Epithelial cell of esophagus (primary cell): ENCODE data around the gene ZRANB2.
A peak's percentile ranks its signal among the peaks of the same experiment; 100 is the strongest.

ENCODE experiments used
- DNase-seq: peaks from one replicate; pipeline ENCODE4 v3.0.0; 2010; ENCODE audit warnings: low read depth
- H3K4me3 ChIP-seq: 2 replicates; pipeline ENCODE4 v1.5.1; 2011; ENCODE audit warnings: mild to moderate bottlenecking, low read length, control low read depth
- TF ChIP-seq, protein P1 (sequence below): IDR thresholded peaks from 2 replicates; pipeline ENCODE4 v1.5.1; 2011; ENCODE audit warnings: low read depth, mild to moderate bottlenecking, low read length, control low read depth, inconsistent platforms; ENCODE audit not compliant: insufficient read depth; ENCODE audit errors: missing control alignments

Gene ZRANB2

DNA sequence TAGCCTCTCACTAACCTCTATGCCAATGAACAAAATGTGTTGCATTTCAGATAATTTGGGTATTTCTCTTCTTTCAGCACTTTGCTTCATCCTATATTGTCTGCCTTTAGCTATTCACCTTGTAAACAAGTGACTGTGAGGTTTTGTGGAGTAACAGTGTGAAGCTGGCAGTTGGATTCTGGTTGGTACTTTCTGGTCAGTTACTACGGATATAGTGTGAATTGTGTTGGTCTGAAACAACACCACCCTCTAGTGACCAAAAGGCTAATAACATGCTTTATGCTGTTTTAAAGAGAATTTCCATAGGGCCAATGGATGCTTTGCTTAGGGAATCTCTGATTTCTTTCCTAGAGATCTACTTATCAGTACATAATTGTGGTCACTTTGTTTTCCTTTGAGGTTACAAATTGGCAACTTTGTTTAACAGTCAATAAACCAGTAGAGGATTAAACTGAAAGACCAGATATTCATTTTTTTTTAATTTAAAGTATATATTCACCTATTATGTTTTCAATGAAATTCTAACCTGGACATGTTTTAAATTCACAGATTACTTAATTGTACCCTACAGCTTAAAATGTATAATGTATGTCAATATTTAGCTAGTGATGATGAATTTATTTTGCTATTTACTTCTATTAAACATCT is 30.8 kb downstream of the ZRANB2 start:
- no peak overlapping the region for H3K4me3 ChIP-seq
- TF ChIP-seq, protein P1, sequence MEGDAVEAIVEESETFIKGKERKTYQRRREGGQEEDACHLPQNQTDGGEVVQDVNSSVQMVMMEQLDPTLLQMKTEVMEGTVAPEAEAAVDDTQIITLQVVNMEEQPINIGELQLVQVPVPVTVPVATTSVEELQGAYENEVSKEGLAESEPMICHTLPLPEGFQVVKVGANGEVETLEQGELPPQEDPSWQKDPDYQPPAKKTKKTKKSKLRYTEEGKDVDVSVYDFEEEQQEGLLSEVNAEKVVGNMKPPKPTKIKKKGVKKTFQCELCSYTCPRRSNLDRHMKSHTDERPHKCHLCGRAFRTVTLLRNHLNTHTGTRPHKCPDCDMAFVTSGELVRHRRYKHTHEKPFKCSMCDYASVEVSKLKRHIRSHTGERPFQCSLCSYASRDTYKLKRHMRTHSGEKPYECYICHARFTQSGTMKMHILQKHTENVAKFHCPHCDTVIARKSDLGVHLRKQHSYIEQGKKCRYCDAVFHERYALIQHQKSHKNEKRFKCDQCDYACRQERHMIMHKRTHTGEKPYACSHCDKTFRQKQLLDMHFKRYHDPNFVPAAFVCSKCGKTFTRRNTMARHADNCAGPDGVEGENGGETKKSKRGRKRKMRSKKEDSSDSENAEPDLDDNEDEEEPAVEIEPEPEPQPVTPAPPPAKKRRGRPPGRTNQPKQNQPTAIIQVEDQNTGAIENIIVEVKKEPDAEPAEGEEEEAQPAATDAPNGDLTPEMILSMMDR = peak; percentile 79
- peak; percentile 77 for DNase-seq

DNA sequence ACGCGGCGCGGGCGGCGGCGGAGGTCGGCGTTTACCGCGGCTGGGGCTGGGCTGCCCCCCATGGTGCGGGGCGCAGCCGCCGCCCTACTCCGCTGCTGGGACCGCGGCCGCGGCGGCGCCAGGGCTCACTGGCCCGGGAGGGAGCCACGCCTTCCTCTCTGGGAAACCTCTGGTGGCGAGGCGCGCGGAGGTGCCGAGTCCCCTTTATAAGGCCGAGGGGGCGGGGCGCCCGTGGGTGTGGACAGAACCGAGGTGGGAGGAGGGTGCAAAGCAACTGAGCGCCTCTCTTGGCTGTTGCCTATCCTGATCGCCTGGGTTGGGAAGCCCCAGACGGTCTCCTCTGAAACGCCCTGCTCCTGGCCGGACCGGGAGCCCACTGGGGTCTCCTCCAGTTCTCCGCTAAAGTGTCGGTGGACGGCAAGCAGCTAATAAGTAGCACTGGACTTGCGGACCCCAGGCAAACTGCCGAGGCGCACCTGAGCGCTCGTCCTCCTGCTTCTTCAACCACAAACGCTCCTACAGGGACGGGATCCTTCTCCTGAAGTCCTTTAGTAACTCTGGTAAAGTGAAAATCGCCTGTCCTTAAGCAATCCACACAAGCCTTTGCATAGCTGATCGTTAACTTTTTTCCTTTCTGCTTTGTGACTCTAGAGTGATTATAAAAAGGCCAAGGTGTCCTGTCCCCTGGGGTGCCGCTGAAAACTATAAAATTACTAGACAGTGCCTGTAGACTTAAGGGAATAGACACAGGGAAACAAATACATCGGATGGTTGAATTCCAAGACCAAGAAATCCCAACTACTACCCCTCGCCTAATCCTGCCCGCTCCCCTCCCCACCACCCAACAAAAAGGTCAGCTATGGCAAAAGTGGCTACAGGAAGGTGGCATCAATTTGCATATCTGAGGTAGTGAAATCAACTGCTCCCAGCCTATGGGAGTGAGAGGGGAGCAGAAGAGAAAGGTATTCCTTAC is 32.9 kb downstream of the ZRANB2 start, which contains the start of gene PTGER3:
PTGER3 (minus strand) TSS at position 182 of the 973 bp plus-strand sequence. CDS start 239 bp downstream, outside the sequence.
- peak; percentile 41 for DNase-seq
- H3K4me3 ChIP-seq = peak within 1 kb of the TSS; percentile 23
- TF ChIP-seq, protein P1 = no peak

DNA sequence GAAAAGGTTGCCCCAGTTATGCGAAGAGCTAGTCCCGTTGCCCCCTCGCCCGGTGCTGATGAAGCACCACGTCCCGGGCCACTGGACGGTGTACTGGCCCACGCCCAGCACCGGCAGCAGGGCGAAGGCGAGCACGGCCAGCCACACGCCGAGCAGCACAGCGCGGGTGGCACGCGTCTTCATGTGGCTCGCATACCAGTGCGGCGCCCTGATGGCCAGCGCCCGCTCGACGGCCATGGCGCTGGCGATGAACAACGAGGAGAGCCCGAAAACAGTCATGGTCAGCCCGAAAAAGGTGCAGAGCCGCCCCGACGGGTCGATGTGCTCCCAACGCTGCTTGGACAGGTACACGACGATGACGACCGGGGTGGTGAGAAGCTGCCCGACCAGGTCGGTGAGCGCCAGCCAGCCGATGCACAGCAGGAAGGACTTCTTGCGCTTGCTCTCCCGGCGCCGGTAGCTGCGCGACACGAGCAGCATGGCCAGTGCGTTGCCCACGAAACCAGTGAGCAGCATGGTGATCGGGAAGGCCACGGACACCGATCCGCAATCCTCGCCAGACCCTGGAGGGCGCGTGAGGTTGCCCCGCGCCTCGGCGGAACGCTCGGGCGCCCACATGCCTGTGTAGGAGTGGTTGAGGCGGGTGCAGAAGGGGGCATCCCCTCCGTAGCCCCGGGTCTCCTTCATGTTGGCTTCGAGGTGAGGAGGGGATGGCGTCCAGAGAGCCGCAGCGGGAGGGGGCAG is 33.8 kb downstream of the ZRANB2 start:
- TF ChIP-seq, protein P1 = no peak
- H3K4me3 ChIP-seq = peak overlapping the region; percentile 23
- DNase-seq = peak; percentile 23

DNA sequence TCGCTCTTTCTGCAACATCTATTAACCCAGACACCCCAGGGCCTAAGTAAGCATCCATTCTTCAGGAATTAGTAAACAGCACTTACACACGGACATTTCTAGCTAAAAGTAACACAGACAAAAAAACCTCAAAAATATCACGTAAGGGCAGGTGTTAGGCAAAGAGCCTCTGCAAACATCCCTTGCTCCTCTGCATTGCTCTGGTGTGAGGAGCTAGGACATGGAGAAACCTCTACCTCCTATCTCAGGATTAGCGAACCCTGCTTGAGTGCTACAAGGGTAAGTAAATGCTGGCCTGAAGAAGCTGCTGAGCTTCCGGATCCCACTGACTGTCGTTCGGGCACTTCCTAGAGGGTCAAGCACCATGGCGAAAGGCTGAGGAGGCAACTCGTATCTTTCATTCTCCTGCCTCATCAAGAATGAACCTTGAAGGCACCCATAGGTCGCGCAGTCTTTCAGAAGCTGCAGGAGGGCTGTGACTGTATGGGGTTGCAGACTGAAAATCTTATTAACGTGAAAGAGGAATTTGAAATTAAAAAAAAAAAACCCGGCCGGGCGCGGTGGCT is 35.3 kb downstream of the ZRANB2 start:
- TF ChIP-seq, protein P1 = no peak
- no peak overlapping the region for H3K4me3 ChIP-seq
- DNase-seq = no peak

DNA sequence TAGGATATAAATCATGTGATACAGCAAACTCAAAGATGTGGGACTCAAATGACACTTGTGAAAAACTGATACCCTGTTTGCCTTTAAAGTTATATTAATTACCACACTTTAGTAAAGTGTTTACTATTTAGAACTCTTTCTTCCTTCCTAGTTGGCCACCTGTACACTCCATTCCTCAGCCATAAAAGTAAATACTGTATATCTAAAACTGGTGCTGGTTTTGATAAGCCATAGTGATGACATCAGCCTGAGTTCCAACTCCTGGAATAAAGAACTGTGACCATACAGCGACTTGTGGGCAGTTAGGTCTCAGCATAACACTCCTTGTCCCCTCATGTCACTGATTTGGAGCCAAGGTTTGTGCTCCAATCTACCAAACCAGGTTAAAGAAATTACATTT is 36.0 kb downstream of the ZRANB2 start:
- no peak for DNase-seq
- H3K4me3 ChIP-seq = no peak overlapping the region
- TF ChIP-seq, protein P1 = no peak

DNA sequence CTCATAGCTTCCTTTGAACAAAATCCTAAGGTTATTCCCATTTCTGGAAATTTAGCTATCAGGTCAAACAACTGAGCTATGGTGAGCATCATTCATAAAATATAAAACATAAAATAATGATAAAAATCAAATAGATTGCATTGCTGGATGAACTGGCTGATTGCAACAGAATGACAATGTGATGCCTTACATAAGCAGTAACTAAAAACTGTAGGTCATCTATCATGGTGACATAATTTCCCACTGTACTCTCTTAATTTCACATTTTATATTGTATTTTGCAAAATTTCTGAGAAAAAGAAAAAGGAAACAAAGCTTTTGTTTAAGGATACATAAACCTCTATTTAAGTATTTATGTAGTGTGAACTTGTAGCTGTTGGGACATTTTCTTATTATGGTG is 37.8 kb downstream of the ZRANB2 start:
- no peak overlapping the region for H3K4me3 ChIP-seq
- TF ChIP-seq, protein P1 = no peak
- no peak for DNase-seq
